Measurements from ENCODE around the gene MAP3K8.

MAP3K8 gene

GRCh38 chr10:30436671-30437030 is 2.7 kb downstream of the MAP3K8 start:
- TF ChIP-seq CTCF (IDR thresholded peaks at IDR 0.05; ENCODE audit: low read depth, low read length, missing control alignments): no peak
- H3K4me3 ChIP-seq (replicated peaks; ENCODE audit: low read depth, low read length): no peak overlapping the region
- DNase-seq (ENCODE audit: extremely low read depth, low read depth): no peak

- no peak for TF ChIP-seq CTCF (IDR thresholded peaks at IDR 0.05; ENCODE audit: low read depth, low read length, missing control alignments)
- no peak overlapping the region; the same call in 1 of the 2 replicates for H3K4me3 ChIP-seq (replicated peaks; ENCODE audit: low read depth, low read length)
- DNase-seq (ENCODE audit: extremely low read depth, low read depth): no peak
Observed at GRCh38 chr10:30437031-30437841, 3.3 kb downstream of the MAP3K8 start.

DNA sequence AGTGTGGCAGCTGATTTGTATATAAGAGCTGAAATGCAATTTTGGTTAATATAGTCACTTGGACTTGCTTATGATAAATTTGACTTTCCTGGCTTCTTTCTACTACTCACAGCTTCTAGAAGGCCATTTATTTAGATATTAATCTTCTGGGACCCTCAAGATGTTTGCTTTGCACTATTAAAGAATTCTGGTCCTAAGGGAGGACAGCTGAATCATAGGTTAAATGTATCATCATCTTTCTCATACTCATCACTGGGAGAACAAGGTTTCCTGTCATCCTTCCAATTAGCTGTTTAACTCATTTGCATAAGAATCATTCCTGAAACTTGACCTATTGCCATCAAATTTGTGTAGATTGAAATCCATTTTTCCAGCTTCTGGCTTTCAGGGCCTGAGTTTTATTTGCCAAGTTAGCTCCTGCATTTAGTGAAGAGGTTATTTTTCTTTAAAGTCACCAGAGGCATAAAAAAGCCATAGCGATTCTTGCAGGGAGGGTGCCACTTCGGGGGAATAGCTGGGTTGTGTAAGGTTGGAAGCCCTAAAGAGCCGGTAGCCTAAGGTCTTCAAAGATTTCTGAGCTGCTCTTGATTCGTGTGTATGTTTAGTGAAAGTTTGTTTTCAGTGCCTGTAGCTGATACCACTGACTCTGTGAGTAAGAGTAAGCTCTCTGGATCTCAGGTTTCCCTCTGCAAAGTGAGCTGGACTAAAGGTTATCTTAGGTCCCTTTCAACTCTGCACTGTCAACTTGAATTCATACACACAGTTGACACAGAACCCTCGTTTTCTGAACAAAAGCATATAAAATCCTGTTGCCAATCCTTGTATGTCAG is 4.3 kb downstream of the MAP3K8 start:
- H3K4me3 ChIP-seq (replicated peaks; ENCODE audit: low read depth, low read length): no peak overlapping the region
- no peak for TF ChIP-seq CTCF (IDR thresholded peaks at IDR 0.05; ENCODE audit: low read depth, low read length, missing control alignments)
- DNase-seq (ENCODE audit: extremely low read depth, low read depth): no peak

- H3K4me3 ChIP-seq (replicated peaks; ENCODE audit: low read depth, low read length): no peak overlapping the region
- TF ChIP-seq CTCF (IDR thresholded peaks at IDR 0.05; ENCODE audit: low read depth, low read length, missing control alignments): no peak
- no peak for DNase-seq (ENCODE audit: extremely low read depth, low read depth)
Observed at GRCh38 chr10:30439931-30440330, 5.9 kb downstream of the MAP3K8 start.

GRCh38 chr10:30442019-30442606 is 8.1 kb downstream of the MAP3K8 start:
- DNase-seq (ENCODE audit: extremely low read depth, low read depth): no peak
- no peak overlapping the region for H3K4me3 ChIP-seq (replicated peaks; ENCODE audit: low read depth, low read length)
- no peak for TF ChIP-seq CTCF (IDR thresholded peaks at IDR 0.05; ENCODE audit: low read depth, low read length, missing control alignments)

GRCh38 chr10:30443049-30443448 is 9.1 kb downstream of the MAP3K8 start:
- TF ChIP-seq CTCF (IDR thresholded peaks at IDR 0.05; ENCODE audit: low read depth, low read length, missing control alignments): no peak
- H3K4me3 ChIP-seq (replicated peaks; ENCODE audit: low read depth, low read length): no peak overlapping the region
- no peak for DNase-seq (ENCODE audit: extremely low read depth, low read depth)
